Activated CD4-positive, alpha-beta T cell treated with anti-CD3 and anti-CD28 coated beads, Interleukin-2, Interleukin-4, amounts not matched to agents 100 ng/mL and 50 ng/mL, durations not matched to agents 16 hours and 8 hours (primary cell): ENCODE results near the gene ADARB1.
"Not testable (repeated sequence)": the region's sequence is repeated elsewhere in the genome, so short reads cannot be mapped to it uniquely, and the experiment has no call there.

Experiments
- DNase-seq: peaks from one replicate; pipeline ENCODE4 v3.0.0-alpha.2; 2020; ENCODE audit warnings: low spot score

The ADARB1 gene, protein sequence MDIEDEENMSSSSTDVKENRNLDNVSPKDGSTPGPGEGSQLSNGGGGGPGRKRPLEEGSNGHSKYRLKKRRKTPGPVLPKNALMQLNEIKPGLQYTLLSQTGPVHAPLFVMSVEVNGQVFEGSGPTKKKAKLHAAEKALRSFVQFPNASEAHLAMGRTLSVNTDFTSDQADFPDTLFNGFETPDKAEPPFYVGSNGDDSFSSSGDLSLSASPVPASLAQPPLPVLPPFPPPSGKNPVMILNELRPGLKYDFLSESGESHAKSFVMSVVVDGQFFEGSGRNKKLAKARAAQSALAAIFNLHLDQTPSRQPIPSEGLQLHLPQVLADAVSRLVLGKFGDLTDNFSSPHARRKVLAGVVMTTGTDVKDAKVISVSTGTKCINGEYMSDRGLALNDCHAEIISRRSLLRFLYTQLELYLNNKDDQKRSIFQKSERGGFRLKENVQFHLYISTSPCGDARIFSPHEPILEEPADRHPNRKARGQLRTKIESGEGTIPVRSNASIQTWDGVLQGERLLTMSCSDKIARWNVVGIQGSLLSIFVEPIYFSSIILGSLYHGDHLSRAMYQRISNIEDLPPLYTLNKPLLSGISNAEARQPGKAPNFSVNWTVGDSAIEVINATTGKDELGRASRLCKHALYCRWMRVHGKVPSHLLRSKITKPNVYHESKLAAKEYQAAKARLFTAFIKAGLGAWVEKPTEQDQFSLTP

GRCh38 chr21:45074048-45074817 lies at the start of gene ADARB1:
TSS of gene ADARB1 (plus strand) at chr21:45074580. CDS start at chr21:45171657, 97,077 bp downstream.
- DNase-seq: peak; percentile 56

DNA sequence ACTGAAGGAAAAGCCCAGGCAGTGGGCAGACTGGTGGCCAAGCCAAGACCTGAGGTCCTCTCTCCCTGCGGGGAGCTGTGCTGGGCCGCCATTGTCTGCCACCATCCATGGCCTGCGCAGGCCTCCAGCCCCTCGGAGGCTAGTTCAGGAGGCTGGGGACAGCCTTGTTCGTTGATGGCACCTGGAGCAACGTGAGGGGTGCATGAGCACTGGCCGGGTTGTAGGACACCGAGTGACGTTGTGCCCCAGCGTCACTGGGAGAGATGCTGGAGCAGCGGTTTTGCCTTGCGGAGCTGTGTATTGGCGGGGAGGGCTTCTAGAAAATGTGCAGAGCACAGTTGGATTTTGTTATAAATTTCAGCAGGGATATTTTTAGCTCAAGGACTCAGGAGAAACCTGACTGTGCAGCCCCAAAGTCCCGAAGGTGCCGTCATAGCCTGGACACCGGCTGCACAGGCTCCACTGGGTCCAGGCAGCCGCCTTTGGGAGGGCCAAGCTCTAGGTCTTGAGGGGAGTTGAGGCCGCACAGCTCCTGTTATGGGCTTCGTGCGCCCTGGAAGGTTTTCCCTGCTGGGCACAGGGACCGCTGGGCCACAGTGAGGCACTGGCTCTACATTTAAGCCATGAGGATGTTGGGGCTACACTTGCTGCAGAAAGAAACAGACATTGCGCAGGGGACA lies 48.2 kb upstream of the ADARB1 start:
- no peak for DNase-seq

GRCh38 chr21:45026826-45027225 lies 47.6 kb upstream of the ADARB1 start:
- DNase-seq: no peak

DNA sequence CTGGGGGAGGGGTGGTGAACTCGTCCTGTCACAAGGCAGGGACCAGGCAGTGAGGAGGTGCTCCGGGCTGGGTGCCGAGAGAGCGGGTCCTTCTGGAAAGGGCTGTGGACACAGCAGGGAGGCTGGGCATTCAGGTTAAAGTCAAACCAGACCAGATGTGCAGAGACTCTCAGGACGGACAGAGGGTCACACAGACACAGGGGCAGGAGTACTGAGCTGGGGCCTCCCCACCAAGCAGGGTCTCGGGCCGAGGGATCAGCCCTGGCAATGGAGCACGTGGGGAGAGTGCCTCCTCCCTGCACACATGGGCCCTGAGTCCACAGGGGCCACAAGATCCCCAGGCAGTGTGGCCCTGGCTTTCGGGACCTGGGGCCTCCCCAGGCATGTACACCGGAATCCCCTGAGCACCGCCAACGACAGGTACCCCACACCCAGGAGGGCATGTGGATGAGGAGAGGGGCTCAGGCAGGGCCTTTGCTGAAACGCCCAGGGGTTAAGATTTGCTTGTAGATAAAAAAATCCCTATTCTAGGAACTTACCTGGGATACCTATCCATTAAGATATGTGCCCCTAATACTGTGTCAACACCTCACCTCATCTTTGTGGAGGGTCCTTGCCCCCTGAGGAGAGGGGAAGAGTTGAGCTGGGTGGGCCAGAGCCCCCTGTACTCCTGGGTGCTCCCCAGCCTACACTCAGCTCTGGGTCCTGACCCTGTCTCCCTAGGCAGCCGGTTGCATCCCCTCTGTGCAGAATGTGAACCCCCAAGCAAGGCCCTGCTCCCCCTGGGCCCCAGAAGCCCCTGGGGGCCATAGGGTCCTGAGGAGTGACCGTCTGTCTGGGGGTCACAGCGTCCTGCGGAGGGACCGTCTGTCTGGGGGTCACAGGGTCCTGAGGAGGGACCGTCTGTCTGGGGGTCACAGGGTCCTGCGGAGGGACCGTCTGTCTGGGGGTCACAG lies 46.9 kb upstream of the ADARB1 start:
- DNase-seq: no peak

DNA sequence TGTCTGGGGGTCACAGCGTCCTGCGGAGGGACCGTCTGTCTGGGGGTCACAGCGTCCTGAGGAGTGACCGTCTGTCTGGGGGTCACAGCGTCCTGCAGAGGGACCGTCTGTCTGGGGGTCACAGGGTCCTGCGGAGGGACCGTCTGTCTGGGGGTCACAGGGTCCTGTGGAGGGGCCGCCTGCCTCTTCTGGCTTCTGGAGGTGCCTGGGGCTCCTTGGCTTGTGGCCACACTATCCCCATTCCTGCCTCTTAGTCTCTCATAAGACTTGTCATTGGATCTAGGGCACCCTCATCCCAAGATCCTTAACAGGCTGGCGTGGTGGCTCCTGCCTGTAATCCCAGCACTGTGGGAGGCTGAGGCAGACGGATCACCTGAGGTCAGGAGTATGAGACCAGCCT lies 45.7 kb upstream of the ADARB1 start:
- DNase-seq: not testable (repeated sequence)

- no peak for DNase-seq
Measured at GRCh38 chr21:45029298-45029947, 45.0 kb upstream of the ADARB1 start.

GRCh38 chr21:45029948-45030681 lies 44.3 kb upstream of the ADARB1 start:
- DNase-seq: no peak

DNA sequence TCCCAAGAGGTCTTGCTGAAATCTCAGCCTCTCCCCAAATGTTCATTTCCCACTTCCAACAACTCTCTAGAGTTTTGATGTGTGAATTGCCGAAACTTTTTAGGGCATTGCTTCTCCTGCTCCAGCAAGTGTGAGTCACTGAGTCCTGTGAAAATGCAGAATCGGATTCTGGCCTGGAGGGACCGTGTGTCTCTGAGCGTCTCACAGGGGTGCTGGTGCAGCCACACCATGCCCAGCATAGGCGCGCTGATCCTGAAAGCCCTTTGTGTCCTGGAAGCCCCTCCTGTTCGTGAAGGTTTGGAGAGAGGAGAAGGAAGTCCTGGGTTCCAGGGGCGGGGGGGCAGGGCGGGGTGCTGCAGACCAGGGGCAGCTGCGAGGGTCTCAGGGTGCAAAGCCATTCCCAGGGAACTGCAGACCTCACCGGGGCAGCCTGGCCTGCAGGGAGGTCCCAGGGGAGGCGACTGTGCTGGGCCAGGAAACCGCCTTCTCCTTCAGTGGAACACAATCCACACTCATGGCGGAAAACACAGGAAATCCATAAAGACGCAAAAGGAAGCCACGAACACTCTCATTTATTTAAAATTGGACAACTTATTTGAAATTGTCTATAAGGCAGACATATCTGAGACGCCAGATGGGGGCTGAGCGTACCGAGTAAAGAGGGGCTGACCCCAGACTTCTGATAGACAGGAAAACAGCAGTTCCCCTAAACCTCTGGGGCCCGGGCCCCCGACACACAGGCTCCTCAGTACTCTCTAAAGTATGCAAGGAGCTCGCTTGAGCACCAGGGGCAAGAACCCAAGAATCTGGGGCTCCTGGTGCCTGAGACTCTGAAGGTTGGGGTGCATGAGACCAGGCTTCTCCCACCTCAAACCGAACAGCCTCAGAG lies 43.5 kb upstream of the ADARB1 start:
- no peak for DNase-seq

DNA sequence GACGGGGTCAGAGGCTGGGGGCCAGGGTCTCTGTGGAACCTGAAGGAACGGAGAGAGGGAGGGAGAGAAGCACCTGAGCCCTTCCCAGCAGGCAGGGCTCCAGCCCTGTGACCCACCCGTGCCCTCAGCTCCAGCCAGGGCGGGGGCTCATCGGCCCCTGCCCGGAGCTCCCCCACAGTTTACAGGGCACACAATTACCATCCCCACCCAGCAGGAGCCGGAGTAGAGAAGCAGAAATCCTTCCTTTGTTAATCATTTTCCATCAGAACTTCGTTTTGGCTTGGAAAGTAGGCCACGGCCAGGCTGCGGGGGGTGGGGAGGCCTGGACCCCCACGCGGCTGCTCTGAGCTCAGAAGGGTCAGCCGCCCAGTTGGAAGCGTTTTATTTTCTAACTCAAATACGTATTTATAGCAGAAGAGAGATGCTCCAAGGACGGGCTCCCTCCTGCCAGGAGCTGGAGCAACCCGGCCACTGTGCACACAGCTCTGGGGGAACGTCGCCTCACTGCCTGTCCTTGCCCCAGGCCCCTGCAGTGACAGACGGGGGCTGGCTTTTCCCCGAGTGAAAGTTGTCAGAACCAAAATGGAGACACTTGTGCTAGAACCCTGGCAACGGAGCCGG lies 42.7 kb upstream of the ADARB1 start:
- DNase-seq: no peak

GRCh38 chr21:45032332-45032731 lies 42.0 kb upstream of the ADARB1 start:
- no peak for DNase-seq

GRCh38 chr21:45032977-45033710 lies 41.2 kb upstream of the ADARB1 start:
- DNase-seq: no peak

DNA sequence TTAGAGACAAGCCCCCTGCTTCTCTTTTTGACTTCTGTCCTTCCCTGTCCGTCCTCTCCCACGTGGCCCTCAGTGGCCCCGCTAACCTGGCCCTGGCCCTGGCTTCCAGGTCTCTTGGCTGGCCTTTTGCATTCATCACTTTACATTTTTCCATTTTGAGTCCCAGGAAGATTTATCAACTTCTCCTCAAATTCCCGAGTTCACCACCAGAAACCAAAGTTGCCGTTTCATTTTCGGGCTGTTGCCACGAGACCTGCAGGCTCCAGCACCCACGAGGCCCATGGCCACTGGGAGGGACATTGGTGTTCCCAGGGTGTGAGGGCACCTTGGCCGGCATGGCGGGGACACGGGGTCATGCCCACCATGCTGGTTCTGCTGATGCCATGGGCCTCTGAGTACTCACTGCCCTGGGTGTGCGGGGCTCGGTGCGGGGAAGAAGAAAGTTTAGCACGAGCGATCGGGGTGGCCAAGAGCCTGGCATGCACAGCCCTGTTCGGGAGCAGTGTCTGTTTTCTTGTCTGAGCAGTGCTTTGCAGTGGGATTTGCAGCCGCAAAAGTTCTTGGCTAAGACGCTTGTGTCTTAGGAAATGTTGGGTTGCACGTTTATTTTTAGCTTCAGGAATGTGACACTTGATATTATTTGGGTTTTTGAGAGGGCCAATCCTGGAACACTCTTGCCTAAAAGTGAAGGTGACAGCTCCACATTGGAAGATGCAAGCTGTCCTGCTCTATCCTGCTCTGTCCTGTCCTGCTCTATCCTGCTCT lies 40.4 kb upstream of the ADARB1 start:
- DNase-seq: no peak

DNA sequence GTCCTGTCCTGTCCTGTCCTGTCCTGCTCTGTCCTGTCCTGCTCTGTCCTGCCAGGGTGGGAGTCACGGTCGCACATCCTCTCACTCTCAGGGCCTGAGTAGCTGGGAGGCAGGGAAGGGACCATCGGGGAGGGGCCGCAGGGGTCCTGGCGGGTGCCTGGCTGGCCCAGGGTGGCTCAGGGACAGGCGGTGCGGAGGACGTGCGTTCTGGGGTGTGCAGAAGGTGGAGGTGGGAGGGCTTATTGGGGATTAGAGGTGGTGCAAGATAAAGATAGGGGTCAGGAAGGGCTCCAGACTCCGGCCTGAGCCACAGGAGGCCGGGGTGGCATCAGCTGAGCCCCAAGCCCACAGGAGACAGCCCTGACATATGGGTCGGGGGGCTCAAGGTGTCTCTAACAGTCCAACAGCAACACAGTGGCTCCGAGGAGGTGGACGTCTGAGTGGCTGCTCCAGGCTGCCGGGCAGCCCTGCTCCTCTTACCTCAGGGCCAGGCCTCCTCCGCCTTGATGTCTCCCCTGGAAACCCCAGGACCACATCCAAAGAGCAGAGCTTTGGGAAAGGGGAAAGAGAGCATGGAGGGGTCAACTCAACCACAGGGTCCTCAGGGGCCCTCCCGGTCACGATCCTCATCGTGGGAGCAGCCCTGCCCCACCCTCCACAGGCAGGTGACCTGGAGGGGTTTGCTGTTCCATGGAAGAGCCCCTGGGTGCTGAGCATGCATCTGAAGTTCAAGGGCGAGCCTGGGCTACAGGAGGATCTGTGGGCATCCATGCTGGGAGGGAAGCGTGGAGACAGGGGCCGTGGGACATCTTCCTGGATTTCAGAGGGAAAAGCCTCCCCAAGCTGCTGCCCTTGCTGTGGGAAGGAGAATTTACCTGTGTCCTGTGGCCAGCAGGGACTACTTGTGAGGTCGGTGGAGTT lies 39.6 kb upstream of the ADARB1 start:
- no peak for DNase-seq

DNA sequence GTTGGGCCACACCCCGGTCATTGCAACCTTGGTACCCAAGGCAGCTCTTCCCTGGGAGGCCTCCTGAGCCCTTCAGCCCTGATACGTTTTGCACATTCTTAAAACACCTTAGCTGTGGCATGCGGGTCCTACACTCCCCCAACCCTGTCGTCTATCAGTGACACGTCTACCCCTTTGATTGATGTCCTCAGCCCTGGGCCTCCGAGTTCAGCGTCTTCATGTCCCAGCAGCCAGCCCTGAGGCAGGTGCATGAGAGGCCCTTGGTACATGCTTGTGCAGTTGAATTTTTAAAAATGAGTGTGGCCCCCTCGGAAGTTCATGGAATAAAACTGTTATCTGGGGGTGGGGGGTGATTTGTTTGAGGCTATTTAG lies 38.9 kb upstream of the ADARB1 start:
- no peak for DNase-seq

GRCh38 chr21:45036630-45037029 lies 37.8 kb upstream of the ADARB1 start:
- DNase-seq: no peak

GRCh38 chr21:45037986-45038385 lies 36.4 kb upstream of the ADARB1 start:
- DNase-seq: no peak
